IPS DF 6.9 (cell line): Measurements from ENCODE around the gene LRRC56.

Experiments used
- DNase-seq: peaks from one replicate; pipeline ENCODE4 v3.0.0-alpha.2; 2013; ENCODE audit warnings: low read depth, low spot score
- H3K27ac ChIP-seq: one replicate; pipeline ENCODE4 v1.5.1; 2013; ENCODE audit warnings: low read length, control low read depth
- H3K27me3 ChIP-seq: 2 replicates; pipeline ENCODE4 v1.6.1; 2013; ENCODE audit warnings: mild to moderate bottlenecking, low read length; ENCODE audit not compliant: control insufficient read depth, insufficient read depth
- H3K36me3 ChIP-seq: 2 replicates; pipeline ENCODE4 v1.6.1; 2013; ENCODE audit warnings: low read length; ENCODE audit not compliant: control insufficient read depth, insufficient read depth
- H3K4me1 ChIP-seq: 2 replicates; pipeline ENCODE4 v1.6.1; 2013; ENCODE audit warnings: low read length; ENCODE audit not compliant: control insufficient read depth, insufficient read depth
- H3K4me3 ChIP-seq: 2 replicates; pipeline ENCODE4 v1.5.1; 2013; ENCODE audit warnings: mild to moderate bottlenecking, low read length
- H3K9me3 ChIP-seq: 2 replicates; pipeline ENCODE4 v1.6.1; 2013; ENCODE audit warnings: low read length, inconsistent platforms; ENCODE audit not compliant: control insufficient read depth, insufficient read depth
- WGBS: extraction: QIAGEN DNeasy Blood & Tissue Kit; methylation state at CpG from one replicate; pipeline ENCODE4 v1.1.7; 2013; ENCODE audit warnings: mixed read lengths, missing lambda C conversion rate; ENCODE audit not compliant: insufficient read length, insufficient coverage; 5-methylcytosine and 5-hydroxymethylcytosine counted together

LRRC56 gene

DNA sequence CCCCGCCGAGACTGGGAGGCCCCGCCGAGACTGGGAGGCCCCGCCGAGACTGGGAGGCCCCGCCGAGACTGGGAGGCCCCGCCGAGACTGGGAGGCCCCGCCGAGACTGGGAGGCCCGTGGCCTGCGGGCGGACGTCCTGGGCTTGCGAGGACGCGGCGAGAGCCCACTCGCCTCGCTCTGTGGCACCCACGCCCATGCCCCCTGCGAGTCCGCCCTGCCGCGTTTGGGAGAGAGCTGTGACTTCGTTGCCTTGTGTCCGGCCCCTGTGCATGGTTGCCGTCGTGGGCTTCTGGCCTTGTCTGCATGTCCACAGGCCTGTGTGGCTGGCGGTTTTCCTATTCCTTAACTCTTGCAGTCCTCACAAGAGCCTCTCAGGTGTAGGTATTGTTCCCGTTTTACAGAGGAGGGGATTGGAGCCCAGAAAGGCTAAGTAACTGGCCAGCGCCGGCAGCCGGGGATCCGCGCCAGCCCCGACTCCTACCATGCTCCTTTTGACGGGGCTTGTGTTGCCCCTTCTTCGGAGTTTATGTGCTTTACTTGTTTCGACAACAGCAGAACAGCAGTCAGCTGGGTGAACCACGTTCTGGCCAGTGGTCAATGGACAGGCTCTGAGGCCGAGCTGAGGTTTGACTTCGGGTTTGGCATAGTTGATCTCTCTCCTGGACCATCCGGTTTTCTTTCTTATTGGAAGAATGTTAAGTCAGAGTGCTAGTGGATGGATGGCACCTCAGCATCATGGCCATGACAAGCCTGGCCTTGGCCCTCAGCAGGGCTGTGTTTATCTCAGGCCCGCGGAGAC lies 39.7 kb downstream of the LRRC56 start:
- H3K9me3 ChIP-seq: no peaks in the 10 kb centered on the region
- no peak overlapping the region for H3K27ac ChIP-seq
- H3K4me1 ChIP-seq: peaks cover 7% of the 10 kb centered on the region
- WGBS: no CpG with 5 or more reads among the region's 48 CpGs
- peak overlapping the region; percentile 100 for H3K4me3 ChIP-seq
- 0 out of 2 replicates have a peak, but pooled peaks cover 3% of the 10 kb centered on the region for H3K36me3 ChIP-seq
- no peak for DNase-seq
- H3K27me3 ChIP-seq: peaks cover 5% of the 10 kb centered on the region; the same call in 1 of the 2 replicates

DNA sequence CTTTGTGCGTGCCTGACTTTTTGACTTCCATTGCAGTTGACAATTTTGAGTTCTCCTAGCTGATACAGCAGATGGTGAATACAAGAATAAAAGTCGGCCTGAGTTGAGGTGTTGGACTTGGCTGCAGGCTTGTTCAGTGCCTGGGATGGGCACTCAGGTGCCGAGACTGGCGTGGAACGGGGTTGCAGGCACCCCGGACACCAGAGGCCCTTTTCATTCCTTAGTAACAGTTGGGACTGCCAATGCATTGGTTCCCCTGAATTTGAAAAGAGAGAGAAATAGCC lies 40.2 kb downstream of the LRRC56 start:
- WGBS: no CpG with 5 or more reads among the region's 6 CpGs
- 0 out of 2 replicates have a peak, but pooled peaks cover 3% of the 10 kb centered on the region for H3K36me3 ChIP-seq
- peaks cover 5% of the 10 kb centered on the region; the same call in 1 of the 2 replicates for H3K27me3 ChIP-seq
- DNase-seq: no peak
- H3K9me3 ChIP-seq: no peaks in the 10 kb centered on the region
- H3K4me3 ChIP-seq: peak overlapping the region; percentile 100; the same call in 1 of the 2 replicates
- H3K27ac ChIP-seq: no peak overlapping the region
- H3K4me1 ChIP-seq: peaks cover 7% of the 10 kb centered on the region

DNA sequence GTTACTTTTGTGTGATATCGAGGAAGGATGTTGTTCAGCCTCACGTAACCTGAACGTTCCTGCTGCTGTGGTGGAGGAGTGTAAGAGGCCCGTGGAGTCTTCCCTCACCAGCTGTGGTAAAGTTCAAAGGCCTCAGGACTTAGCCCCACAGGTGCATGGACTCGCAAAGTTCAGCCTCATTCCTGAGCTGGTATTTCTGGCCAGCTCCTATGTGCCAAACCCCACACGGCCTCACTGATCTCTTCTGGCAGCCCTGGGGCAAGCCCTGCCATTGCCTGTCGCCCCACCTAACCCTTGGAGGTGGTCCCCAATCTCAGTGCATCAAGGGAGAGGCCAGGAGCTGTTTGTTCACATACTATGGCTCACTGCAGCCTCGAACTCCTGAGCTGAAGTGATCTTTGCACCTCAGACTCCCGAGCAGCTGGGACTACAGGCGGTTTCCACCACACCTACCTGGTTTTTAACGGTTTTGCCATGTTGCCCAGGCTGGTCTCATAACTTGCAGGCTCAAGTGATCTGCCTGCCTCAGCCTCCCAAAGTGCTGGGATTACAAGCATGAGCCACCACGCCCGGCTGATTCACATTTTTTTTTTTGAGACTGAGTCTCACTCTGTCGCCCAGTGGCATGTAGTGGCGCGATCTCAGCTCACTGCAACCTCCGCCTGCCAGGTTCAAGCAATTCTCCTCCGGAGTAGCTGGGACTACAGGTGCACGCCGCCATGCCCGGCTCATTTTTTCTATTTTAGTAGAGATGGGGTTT lies 41.1 kb downstream of the LRRC56 start:
- Histone ChIP-seq H3K27me3 (peaks cover 5% of the 10 kb centered on the region; the same call in 1 of the 2 replicates), H3K9me3 (no peaks in the 10 kb centered on the region), H3K36me3 (0 out of 2 replicates have a peak, but pooled peaks cover 4% of the 10 kb centered on the region), H3K4me1 (peaks cover 5% of the 10 kb centered on the region), H3K27ac (no peak overlapping the region), H3K4me3 (no peak overlapping the region)
- WGBS: no CpG with 5 or more reads among the region's 21 CpGs
- DNase-seq: no peak

DNA sequence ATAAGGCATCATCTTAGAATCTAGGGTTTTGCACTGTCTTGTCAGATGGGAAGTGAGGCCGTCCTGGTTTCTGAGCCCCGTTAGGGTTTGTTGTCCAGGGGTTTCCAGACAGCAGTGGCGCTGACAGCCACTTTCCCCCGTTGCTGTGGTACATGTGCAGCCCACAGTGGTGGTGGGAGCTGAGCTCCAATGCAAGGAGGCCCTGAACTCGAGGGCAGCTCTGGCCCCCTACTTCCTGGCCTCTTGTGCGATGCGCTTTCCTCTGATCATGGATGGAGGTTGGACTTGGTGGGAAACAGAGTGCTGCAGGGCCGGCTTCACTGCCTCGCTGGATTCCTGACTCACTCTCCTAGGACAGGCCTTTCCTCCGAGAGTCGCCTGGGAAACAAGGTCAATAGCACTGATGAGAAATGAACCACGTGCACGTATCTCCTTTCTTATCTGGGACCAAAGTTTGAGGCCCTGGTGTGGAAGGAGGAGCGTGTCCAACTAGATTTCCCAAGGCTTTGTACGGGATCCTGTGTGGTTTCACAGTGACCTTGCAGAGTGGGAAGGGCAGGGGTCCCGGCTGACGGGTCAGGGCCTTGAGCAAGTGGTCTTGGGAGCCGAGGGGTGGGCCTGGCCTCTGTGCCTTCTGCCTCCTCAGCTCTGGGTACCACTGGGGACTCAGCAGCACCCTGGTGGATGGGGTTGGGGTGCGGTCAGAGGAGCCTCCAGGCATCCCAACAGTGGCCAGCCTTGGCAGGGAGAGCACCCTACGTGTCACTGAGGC lies 42.7 kb downstream of the LRRC56 start:
- no CpG with 5 or more reads among the region's 20 CpGs for WGBS
- DNase-seq: no peak

DNA sequence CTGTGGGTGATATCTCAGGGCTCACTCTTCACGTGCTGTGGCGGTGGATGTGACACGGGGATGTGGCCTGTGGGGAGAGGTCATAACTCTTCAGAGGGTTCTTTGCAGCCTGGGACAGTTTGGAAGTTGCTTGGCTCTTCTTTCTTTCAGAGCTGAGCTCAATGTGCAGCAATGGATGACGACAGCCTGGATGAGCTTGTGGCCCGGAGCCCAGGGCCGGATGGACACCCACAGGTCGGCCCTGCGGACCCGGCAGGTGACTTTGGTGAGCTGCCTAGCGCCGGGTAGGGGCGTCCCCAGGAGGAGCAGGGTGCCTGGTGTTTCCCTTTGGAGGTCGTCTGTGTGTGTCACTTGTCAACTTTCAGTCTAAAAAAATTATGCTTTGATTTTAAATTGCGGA lies 44.0 kb downstream of the LRRC56 start:
- DNase-seq: no peak
- no peaks in the 10 kb centered on the region for H3K9me3 ChIP-seq
- H3K36me3 ChIP-seq: peaks cover 12% of the 10 kb centered on the region
- H3K4me3 ChIP-seq: no peak overlapping the region
- H3K4me1 ChIP-seq: peaks cover 2% of the 10 kb centered on the region
- no peaks in the 10 kb centered on the region for H3K27me3 ChIP-seq
- WGBS: 100% methylated on average over 1 of the region's 14 CpGs
- H3K27ac ChIP-seq: no peak overlapping the region

More for the DNA sequence above, 42.7 kb downstream of the LRRC56 start:
- Histone ChIP-seq H3K9me3 (no peaks in the 10 kb centered on the region), H3K36me3 (peaks cover 11% of the 10 kb centered on the region), H3K27me3 (peaks cover under 1% of the 10 kb centered on the region; the same call in 1 of the 2 replicates), H3K4me1 (peaks cover 3% of the 10 kb centered on the region), H3K27ac (no peak overlapping the region), H3K4me3 (no peak overlapping the region)

DNA sequence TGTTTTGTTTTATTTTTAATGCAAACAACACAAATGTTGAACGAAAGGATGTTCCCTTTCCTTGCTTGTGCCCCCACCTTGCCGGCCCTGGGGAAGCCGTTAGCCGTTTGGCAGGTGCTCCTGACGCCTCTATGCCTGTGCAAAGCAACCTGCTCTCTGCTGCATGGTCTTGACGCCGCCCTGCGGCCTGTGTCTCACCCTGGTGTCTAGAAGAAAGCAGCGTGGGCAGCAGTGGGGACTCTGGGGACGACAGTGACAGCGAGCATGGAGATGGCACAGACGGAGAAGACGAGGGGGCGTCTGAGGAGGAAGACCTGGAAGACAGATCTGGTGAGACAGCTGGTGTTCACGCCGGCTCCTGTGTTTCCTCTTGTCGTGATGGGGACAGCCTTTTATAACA lies 44.4 kb downstream of the LRRC56 start:
- H3K4me1 ChIP-seq: peaks cover 2% of the 10 kb centered on the region
- peaks cover 16% of the 10 kb centered on the region for H3K36me3 ChIP-seq
- WGBS: 100% methylated on average over 1 of the region's 17 CpGs
- no peak overlapping the region for H3K4me3 ChIP-seq
- no peak overlapping the region for H3K27ac ChIP-seq
- DNase-seq: no peak
- H3K27me3 ChIP-seq: no peaks in the 10 kb centered on the region
- no peaks in the 10 kb centered on the region for H3K9me3 ChIP-seq

DNA sequence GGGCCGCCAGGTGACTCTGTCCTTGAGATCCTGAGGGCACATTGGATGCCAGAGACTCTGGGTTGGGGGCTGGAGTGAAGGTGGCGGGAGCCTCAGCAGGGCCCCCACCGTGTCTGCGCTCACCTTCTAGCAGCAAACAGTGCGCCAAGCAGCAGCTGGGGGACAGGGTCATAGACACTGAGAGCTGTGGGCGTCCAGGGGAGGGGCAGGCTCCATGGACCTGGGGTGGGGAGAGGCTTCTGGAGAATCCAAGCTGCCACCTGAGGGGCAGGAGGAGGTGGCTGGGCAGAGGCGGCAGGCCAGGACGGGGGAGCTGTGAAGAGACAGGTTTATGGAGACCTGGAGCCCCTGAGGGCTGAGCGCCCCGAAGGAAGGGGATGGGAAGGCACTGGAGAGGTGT lies 47.0 kb downstream of the LRRC56 start:
- WGBS: no CpG with 5 or more reads among the region's 10 CpGs
- no peaks in the 10 kb centered on the region; the same call in 1 of the 2 replicates for H3K4me1 ChIP-seq
- H3K27me3 ChIP-seq: no peaks in the 10 kb centered on the region
- DNase-seq: no peak
- no peak overlapping the region for H3K27ac ChIP-seq
- H3K9me3 ChIP-seq: no peaks in the 10 kb centered on the region
- H3K36me3 ChIP-seq: peaks cover 25% of the 10 kb centered on the region
- no peak overlapping the region for H3K4me3 ChIP-seq

DNA sequence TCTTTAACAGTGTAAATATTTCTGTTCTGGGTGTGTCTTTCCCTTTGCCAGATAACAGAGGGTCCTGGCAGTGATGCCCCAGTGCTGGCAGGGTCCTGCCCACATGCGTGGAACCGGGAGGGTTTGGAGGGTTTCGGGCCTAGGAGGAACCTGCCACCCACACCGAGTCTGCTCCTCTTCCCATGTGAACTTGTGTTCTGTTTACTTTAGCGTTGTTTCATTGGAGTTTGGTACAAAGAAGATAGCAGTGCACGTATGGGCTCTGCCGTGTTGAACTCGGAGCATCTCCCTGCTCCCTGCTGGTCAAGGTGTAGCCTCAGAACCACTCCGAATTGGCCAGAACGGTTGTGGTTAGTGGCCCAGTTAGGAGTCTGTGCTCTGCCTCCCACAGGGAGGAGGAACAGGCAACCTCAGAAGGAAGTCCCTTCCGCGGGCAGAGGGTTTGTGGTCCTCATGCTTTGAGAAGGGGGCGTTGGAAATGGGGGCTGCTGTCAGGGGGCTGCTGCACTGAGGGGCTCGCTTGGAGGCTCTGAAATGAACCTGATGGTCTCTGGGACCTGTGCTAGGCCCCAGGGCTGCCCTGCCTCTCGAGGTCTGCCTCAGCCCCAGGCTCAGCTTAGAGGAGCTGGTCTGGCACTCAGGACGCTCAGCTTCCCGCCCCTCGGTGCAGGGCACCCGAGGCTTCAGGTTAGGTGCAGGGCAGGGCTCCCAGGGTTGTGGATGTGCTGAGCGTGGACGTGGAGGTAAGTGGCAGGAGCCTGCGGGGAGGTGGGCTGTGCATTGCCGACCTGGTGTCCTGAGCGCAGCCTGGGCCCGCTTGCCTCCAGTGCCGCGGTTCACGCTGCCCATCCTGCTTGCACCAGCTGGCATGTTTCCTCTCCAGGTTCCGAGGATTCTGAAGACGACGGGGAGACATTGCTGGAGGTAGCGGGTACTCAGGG lies 49.3 kb downstream of the LRRC56 start:
- DNase-seq: no peak
- Histone ChIP-seq H3K4me3 (no peak overlapping the region), H3K36me3 (peaks cover 33% of the 10 kb centered on the region), H3K27me3 (no peaks in the 10 kb centered on the region), H3K9me3 (no peaks in the 10 kb centered on the region), H3K27ac (no peak overlapping the region), H3K4me1 (no peaks in the 10 kb centered on the region)
- WGBS: no CpG with 5 or more reads among the region's 32 CpGs

DNA sequence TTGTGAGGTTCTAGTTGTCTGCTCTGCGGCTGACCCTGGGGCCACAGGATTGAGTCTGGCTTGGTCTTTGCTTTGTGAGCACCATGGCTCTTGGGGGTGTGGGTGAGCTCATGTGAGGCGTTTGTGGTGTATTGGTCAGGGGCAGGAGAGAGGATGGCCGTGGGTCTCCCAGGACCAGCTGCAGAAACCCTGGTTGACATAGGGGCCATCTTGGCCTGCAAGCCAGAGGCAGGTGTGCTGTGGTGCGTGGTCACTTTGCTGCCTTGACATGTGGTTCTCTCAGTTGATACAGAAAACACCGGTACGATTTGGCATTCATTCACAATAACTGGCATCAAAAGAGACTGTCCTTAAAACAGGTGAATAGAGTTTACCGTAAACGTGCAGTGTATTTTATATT lies 50.2 kb downstream of the LRRC56 start:
- H3K4me3 ChIP-seq: no peak overlapping the region
- no CpG with 5 or more reads among the region's 8 CpGs for WGBS
- peaks cover 34% of the 10 kb centered on the region for H3K36me3 ChIP-seq
- H3K9me3 ChIP-seq: no peaks in the 10 kb centered on the region
- no peaks in the 10 kb centered on the region for H3K4me1 ChIP-seq
- no peak overlapping the region for H3K27ac ChIP-seq
- H3K27me3 ChIP-seq: no peaks in the 10 kb centered on the region
- no peak for DNase-seq
